Stimulated activated CD8-positive, alpha-beta memory T cell treated with anti-CD3 and anti-CD28 coated beads, Interleukin-15, amount 100 ng/mL, for 48 hours (primary cell): ENCODE data around the gene SFXN5.

Experiments
- DNase-seq, 2 donors: peaks; one replicate each; pipeline ENCODE4 v3.0.0-alpha.2; 2020; ENCODE audit warnings: low read depth in 2 of 2

SFXN5 gene

DNA sequence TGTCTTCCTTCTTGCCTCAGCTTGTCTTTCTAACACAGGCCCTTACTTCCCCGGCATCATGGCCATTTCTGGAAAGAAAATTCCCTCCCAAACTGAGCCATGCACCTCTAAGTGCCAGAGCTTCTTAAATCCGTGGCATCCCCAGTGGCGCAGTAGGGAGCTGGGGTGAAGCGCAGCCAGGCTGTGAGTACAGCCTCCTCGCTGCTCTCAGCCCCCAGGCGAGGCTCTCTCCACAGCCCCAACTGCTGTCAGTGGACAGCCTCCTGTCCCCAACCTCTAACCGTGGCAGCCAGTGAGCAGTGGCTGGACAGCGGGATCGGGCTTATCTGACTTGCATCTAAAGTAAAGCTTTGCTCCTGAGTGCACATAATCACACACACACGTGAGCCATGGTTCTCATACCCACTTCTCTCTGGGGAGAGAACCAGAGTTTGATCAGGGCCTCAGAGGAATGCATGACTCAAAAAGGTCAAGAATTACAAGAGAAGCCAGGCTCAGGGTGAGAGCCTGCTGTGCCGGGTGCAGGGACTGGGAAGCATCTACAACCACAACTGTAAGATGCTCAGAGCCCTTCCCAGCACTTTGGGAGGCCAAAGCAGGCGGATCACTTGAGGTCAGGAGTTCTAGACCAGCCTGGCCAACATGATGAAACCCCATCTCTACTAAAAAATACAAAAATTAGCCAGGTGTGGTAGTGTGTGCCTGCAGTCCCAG is 50.7 kb downstream of the SFXN5 start:
- no peak for DNase-seq

DNA sequence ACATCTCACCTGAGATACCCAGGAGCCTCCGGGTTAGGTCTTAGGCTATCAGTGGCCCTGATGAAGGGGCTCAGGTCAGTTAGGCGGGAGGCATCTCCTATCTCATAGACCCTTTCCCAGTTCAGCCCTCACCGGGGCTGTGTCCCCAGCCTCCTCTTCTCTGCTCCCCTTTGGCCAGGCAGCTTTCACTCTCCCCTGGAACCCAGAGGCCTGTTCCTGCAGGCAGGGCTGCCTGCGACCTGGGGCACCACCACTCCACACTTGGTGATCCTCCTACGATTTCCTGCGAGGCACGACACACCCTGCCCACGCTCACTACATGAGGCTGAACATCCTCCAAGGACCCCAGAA is 51.2 kb downstream of the SFXN5 start:
- DNase-seq: no peak

DNA sequence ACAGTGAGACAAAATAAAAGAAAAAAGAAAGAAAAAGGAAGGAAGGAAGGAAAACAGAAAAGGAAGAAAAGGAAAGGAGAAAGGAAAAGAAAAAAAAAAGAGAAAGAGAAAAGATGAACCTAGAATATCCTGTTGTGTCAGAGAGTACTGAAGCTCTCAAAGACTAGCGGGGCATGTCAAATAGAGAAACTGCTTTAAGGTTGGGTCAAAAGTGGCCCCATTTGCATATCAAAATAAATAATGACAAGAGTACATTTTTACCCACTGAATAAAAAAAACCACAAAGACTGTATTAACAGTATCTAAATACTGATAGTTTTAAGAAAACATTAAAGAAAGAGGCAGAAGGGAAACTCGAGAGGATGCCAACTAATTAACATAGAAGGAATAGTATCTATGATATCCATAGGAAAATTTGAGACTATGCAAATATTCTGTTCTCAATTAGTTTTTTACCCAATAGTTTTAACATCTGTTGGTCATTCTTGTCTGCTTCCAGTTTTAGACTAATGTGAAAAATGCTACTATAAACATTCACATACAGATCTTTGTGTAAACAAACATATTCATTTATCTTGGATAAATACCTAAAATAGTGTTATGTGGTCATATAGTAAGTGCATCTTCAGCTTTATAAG is 53.2 kb downstream of the SFXN5 start:
- DNase-seq: no peak

DNA sequence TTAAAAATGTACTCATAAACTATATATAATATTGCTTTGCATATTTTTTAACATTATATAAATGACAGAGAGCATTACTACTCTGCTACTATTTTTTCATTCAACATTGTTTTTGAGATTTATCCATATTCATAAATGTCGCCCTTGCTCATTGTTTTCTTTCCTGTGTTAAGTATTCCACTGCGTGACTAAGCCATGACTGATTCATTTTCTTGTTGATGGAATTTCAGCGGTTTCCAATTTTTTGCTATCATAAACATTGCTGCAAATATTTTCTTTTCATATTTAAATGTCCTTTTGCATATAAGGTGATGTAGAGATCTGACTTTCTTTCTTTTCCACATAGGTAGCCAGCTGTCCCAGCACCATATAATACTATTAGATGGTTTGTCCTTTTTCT is 57.6 kb downstream of the SFXN5 start:
- no peak for DNase-seq

DNA sequence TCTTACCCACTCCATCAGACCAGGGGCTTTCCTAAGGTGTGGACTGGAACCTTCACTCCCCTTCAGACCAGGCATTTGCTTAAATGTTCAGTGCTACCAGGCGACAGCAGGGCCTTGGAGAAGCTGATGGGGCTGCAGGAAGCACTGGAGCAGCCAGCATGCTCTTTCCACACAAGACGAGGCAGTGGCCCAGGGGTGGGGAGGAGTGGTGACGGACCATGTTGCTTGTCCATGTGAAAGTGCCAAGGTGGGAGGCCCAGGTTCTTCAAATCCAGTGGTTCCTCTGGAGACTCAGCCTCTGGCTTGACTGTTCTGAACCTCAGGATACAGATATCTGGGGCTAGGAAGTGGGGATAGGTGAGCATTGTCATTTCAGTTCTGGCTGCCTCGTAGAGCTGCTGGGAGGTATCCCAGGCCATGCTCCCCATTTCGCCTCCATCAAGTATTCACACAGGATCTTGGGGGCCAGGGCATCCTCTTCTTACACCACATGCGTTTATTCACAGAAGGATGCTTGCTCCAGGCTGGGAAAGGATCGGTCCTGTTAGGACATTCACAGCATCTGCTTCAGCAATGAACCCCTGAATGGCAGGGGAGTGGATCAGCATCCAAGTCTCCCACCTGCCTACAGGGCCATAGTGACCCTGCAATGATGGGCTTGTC is 62.2 kb downstream of the SFXN5 start:
- no peak for DNase-seq

DNA sequence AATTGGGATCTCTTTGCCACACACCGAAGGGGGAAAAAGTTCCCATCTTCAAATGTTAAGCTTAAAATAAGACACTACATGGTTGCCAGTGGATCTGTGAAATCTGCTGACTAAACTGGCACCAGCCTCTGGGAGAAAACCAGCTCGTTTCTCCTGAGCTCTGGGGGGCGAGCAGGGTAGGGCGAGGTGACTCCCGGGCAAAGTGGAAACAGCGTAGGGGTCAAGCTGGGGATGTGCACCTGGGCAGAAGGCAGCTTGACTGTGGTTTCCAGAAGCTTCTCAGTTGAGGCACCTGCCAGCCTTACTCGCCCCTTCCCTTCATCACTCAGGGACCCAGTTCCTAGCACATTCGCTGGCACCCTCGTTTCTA is 62.8 kb downstream of the SFXN5 start:
- no peak for DNase-seq

DNA sequence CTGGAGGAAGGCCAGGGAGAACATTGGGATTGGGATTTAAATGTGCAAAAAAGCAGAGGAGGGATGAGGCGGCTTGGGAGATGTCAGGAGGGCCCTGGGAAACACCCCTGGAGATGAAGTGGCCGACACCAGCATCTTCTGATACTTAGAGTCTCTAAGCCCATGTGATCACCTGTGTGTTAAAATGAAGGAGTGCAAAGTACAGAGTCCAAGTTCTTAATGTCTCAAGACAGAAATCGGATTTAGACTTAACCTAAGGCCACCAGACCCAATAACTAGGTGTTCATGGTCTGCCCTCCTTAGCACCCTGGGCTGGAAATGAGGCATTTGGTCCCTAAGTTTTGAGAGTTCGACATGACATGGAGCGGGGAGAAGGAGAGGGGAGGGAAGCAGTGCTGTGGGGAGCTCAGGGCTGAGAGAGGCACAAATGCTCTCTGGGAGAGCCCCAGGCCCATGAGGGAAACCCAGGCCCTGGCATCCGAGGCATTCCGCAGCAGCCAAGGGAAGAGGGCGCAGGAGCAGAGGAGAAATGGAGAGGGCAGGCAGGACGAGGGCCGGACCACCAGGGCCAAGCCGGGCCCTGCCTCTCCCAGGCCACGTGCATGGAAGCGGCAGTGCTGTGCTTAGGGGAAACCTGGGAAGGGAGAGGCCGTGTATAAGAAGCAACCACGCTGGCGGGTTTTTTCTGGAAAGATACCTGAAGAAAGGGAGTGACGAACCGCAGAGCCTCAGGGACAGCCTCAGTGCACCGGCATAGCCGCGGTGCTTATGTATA is 63.3 kb downstream of the SFXN5 start:
- DNase-seq: no peak

DNA sequence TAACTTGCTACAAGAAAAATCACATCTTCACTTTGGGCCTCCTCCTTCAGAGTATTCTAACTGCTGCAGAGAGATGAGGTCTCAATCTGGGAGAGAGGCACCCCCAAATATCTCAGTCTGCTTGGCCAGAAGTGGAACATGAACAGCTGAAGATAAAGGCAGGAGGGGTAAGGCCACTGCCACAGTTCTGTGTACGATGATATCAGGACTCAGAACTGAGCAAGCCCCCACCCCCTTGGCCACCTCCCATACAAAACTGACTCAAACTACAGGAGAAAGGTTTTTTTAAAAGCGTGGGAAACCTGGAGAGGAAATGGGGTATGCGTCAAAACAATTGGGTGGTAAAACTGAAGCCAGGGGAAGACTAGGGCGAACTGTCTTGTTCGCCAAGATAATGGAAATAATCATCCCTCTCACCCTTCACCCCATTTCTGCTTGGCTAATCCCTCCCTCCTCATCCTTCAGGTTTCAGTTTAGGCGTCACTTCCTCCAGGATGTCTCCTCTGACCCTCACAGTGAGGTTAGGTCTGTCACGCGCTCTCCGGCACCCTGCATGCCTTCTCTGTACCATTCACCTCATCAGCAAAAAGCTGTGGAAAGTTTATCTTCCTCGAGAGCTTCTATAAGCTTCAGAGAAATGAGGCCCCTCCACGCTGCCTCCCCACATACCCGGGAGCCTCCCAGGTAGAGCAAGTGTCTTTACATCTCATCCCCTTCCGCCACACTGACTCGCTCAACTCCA is 64.4 kb downstream of the SFXN5 start:
- no peak for DNase-seq

DNA sequence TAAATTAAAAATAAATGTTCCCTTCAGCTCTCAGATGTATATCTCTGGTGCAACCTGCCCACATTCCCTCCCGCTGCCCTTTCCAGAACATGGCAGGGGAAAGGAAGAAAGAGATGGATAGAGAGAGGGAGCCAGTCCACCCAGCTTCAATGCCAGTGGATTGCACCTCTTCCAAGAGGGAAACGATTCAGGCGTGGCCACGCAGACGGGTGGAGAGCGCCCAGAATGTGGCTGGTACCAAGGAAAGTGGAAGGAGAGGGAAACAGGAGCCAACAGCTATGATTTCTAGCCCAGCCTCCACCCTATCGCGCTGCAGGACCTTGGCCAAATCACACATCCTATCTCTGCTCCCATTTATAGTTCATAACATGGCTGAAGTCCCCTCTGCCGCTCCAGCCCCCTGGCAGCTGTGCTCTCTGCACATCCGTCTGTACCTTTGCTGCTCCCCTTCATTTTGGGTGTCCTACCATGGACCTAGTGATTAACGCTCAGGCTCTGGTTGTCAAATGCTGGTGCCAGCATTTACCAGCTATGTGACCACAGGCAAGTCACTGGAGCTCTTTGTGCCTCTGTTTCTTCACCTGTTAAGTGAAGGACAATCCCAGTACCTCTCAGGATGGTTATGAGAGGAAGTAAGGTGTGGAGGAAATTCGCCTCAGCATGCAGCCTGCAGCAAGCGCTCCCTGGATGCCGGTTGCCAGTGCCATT is 66.5 kb downstream of the SFXN5 start:
- no peak for DNase-seq

DNA sequence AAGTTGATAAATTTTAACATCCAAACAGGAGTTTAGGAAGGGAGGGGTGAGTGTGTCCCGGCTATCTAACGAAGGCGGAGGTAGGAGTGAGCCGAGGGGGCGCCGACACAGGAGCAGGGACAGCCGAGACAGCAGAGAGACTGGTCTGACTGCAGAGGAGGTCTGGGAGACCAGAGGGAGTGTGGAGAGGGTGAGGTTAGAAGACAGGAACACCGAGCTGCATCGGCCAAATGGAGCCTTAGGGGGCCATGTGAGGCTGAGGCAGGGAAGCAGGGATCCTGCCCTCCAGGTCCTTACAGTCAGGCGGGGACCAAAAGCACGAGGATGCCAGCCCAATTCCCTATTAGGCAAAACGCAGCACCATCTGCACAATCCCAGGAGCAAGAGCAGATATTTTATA is 67.0 kb downstream of the SFXN5 start:
- no peak for DNase-seq

DNA sequence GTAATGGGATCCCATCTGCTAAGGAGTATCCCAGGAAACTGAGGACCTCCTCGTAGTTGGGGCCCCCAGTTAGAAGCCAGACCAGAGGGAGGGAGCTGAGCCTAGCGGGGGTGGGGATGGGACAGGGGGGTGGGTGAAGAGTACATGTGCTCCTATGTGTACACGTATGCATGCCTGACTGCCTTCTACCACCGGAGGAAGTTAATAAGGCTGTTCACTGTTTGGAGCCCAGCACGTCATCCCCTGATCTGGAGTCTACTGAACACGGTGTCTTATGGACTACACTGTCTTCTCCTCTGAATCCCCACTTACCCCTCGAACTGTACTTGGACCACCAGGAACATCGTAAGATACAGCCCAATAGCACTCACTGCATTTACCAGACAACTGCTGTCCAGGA is 68.5 kb downstream of the SFXN5 start:
- DNase-seq: no peak

DNA sequence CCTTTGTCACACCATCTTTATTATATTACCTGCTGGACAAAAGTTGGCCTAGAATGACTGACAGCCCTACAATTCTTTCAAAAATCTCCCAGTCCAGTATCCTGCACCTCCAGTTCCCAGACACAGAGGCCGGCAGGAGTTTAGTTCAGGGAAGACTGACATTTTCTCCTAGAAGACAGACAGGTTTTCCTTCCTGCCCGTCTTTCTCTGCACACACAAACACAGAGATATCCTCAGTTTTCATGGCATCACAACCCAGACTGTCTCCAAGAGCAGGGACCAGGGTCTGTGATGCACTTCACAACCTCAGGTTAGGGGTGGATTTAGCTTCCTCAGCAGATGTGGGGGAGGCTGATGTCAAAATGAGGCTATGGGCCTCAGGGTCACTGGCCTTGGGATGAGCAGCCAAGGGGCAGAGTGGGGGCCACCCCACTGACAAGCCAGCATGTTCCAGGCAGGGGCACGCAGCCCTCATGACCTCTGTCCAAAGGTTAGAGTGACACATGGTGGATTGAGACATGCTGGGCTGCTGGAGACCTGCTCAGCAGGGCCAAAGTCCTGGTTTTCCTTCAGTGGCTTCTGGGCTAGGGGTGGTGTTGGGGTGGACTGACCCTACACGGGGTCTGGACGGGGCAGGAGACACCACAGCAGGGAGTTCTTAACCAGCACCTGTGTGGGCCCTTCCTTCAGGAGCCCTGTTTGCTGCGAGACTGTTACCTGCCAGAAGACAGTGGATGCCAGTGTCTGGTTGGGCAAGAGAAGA is 70.5 kb downstream of the SFXN5 start:
- DNase-seq: no peak

DNA sequence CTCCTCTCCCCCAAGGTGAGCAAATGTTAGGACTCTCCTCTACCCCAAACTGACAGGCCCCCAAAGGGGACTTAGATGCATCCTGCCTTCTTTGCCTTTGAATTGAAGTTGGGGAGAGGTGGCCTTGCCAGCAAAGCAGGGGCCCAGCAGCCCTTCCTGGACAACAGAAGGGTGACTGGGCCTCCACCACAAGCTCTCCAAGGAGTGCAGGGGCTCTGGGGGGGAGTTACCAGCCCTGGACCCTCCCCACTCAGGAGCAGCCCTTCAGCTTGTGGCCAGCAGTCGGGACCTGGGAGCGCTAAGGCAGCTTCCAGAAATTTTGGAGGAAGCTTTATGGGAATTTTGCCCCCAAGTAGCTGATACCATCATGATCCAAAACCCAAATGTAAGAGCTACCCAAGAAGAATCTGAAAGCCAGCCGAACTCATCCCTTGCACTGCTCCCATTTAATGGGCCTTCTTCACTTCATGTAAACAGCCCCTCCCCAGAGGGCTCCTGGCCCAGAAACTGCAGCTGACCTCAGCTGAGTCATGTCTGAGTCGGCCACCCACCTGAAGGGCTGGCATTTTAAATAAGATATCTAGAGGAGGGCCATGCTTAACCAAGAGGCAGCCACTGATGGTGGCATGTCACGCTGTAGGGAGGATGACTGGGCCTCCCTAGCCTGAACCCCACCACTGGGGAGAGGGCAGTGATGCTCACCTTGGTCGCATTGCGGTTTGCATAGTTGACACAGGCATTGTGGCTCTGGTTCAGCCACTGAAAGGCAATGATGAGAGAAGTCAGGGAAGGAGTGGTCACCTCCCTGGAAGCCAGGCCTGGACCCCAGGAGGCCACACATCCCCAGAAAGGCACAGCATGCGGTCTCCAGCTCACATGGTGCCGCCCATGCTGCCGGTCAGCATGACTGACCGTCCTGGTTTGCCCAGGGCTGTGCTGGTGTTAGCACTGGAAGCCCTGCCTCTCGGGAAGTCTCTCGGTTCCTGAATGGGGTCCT is 71.5 kb downstream of the SFXN5 start:
- no peak for DNase-seq

DNA sequence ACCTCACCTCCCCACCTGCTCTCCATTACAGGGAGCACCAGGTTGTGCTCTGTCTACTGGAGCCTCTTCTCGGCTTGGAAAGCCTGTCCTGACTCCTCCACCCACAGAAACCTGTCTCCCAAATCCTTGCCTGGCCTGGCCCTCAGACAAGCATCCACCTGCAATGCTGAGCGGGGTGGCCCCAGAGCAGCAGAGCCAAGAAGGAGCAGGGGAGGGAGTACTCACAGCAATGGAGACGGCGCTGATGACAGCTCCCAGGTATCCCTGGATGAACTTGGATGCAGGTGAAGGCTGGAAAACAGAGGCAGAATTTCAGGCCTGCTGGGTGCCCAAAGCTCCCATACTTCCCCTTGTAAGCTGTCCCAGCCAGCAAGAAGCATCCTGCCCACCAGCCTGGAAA is 72.8 kb downstream of the SFXN5 start:
- DNase-seq: no peak

DNA sequence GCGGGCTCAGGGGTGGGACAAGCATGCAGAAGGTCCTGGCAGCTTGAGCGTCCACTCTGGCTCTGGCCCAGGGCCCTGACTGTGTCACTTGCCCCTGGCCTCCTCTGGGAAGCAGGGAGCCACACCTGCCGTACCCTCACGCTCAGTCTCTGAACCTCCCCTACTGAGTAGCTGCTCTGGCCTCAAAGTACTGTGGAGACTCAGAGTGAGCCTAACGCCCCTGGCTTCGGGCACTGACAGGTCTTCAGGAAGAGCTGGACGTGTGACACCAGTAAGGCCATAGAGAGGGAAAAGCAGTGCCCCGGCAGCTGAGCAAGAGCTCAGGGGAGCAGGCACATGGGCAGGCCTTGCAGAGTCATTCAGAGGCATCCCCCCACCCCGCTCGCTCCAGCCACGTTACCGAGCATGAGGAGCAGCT is 73.3 kb downstream of the SFXN5 start:
- DNase-seq: no peak

DNA sequence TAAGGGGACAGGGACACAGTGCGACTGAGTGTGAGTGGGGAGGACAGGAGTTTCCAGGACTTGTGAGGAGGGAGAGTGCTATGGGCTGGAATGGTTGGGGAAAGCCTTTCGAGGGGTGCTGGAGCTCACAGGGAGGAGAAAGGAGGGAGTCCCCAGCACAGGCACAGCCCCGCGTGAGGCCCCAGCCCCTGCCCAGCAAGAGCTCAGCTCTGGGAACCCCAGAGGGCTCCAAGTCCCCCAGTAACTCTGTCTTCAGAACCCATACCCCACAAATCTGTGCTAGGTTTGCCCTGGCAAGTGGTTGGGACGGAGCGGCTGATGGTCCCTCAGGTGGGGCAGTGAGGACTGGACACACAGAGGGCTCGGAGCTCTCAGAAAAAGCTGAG is 75.4 kb downstream of the SFXN5 start:
- DNase-seq: no peak

DNA sequence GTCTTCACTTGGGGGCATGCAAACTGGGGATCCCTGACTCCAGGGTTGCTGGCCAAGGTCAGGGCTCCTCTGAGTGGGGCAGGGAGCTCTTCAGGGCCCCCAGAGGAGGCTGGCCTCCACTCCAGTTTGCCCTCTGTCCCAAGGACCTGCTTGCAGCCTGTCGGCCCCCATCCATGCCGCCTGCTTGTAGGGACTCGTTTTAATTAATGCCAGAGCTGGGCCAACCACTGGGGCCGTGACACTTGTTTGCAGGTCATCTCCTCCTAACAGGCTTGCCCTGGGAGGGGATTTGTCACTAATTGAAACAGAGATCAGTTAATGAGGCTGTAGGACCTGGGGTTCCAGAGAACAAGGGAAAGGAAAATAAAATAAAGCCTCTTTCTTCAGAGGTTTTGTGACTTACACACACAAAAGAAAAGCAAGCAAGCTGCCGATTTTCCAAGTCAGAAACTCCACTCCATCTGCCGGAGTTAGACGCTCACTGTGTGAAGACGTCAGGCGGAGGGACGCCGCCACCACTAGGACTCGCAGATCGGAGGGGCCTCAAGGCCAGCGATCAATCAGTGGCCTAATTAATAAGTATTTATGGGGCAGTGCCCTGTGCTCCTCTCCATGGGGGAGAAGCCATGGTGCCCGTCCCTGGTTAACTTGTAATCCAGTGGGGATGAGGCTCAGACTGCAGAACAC is 75.9 kb downstream of the SFXN5 start:
- DNase-seq: no peak

DNA sequence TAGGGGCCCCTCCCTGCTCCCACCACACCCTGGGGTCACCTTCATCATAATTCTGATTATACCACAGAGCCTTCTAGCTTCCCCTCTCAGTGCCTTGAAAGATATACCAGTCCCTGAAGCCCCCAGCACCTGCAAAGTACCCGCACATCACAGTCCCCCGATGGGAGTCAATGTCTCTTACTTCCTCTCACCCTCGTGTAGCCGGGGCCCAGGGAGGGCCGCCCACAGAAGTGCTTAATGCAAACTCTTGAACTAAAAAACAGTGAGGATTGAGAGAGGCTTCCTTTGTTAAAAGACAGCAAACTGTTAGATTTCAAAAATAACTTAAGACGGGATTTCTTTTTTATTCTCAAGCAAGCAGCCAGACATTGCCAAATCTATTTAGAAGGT is 76.5 kb downstream of the SFXN5 start:
- no peak for DNase-seq
